Sciatic nerve (tissue), 2 donors: ENCODE results near the gene PXK. TPM values are rescaled to one million over a fixed set of nuclear protein-coding genes. Genes with fewer than 3 reads are reported as not detected.

Experiments used
- ATAC-seq: fragments of 200-7000 bp; cut with Tn5 transposase; one replicate; pipeline ENCODE4 v1.9.1; 2020; ENCODE audit warnings: mild to moderate bottlenecking, moderate library complexity
- DNase-seq: peaks from one replicate; pipeline ENCODE4 v3.0.0-alpha.2; 2020; ENCODE audit warnings: low spot score
- intact Hi-C: fragments of 100-400 bp; cut with DNase I; formaldehyde crosslinking; loops from one replicate; pipeline ENCODE4 v1.14.2; 2022
- total RNA-seq: library from RNA; stranded (reverse); fragmentation: NEBNext Ultra II Directional; extraction: Animal tissue kit (Norgen Biotek cat#: 25700); gene quantifications from one replicate; pipeline ENCODE4 v1.2.1, GENCODE V29; 2021
- donor health status: DM: no; HTN: no; CAD: no.
- donor health status: DM: no; HTN: no; CAD: no.

The PXK gene
- total RNA-seq, 1 donor from 2014 or later = 34.1 TPM

DNA sequence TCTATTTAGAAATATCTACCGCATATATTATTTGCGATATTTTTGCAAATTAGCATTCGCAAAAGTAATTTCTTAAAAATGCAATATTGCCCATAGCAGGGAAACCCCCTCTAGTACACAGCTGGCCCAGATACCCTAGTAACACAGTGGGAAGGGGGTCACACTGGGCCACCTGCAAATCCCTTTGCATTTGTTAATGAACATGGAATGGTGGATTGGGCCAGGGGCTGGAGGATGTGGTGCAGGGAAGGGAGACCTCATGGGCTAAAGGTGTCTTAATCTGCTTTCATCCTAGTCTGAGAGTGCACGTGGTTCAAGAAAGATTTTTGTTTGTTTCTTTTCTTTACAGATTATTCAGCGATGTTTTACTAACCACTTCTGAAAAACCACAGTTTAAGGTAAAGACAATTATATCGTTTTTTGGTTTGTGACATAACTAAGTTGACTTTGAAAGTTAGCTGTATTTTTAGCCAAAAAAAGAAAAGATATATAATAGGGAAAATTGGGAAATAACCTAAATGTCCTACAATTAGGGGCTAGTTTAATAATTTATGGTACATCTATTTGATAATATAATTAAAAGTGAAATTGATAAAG, 70.9 kb downstream of the PXK start:
- DNase-seq (no peak), ATAC-seq (no peak)
- intact Hi-C loops = no loop called here

GRCh38 chr3:58404396-58404795, 71.7 kb downstream of the PXK start:
- ATAC-seq (no peak), DNase-seq (no peak)
- intact Hi-C loops = no loop called here

DNA sequence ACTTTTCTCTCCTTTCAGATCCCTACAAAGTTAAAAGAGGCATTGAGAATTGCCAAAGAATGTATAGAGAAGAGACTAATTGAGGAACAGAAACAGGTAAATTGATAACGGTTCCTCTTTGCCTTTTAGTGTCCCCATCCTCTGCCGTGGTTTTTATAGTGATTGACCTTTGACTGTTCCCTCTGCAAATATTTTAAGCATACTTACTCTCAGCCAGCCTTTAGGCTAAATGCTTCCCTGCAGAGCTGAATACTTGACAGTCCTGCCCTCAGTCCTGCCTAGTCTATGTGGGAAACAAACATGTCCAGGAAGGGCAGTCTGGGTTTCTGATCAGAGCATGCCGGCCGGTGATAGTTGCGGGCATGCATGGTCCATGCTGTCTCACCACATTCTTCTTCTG, 76.2 kb downstream of the PXK start:
- intact Hi-C loops = no loop called here
- ATAC-seq (no peak), DNase-seq (no peak)

GRCh38 chr3:58409663-58410062, 77.0 kb downstream of the PXK start:
- no peak for ATAC-seq
- intact Hi-C loops = loop anchor here (10.0 kb wide), 1 partner anchor 85 kb away; no protein-coding TSS in a partner anchor
- DNase-seq = no peak

DNA sequence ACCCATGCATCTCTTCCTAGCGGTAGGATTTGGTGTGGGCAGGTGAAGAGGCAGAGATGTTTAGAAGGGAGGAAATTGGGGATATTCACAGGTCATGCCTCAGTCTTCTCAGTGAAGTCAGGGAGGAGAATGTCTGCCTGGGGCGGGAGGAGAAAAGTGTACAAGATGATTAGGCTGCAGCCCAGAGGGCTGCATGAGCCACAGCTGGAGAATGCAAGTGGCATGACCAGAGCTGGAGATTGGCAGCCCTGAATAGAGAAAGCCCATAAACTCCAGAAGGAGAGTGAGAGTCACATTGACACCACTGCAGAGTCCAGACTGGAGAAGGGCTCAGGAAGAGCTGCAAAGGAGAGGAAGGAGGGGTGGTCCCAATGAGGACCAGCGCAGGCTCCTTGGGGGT, 78.3 kb downstream of the PXK start:
- intact Hi-C loops = loop anchor here (10.0 kb wide), 1 partner anchor 86 kb away; no protein-coding TSS in a partner anchor
- ATAC-seq (no peak), DNase-seq (no peak)

- DNase-seq (no peak), ATAC-seq (no peak)
- intact Hi-C loops = loop anchor here (10.0 kb wide), 1 partner anchor 87 kb away; no protein-coding TSS in a partner anchor
Measured at GRCh38 chr3:58411851-58412830, 79.4 kb downstream of the PXK start.

- ATAC-seq (peak; percentile 70), DNase-seq (no peak)
- intact Hi-C loops = loop anchor here (10.0 kb wide), 1 partner anchor 90 kb away; no protein-coding TSS in a partner anchor
Measured at GRCh38 chr3:58414538-58415197, 82.0 kb downstream of the PXK start.

DNA sequence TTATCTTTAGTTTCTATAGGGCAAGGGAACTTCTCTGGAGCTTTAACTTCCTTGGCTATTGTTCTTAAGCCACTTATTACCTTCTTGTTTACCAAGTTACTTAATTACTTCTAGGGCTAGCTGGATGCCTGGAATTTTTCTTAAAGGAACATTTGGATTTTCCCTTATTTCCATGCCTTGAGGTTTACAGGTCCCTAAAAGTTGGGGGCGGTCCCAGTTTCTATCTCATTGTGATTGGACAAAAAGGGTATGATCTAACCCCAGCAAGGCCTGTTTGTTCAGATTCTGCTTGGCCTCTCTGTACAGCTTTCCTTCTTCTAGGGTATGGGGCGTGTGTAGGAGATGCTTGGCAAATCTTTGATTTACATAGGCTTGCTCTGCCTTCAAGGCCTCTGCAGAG, 83.5 kb downstream of the PXK start:
- no peak for ATAC-seq
- intact Hi-C loops = loop anchor here (10.0 kb wide), 1 partner anchor 91 kb away; no protein-coding TSS in a partner anchor
- DNase-seq = no peak

- ATAC-seq (no peak), DNase-seq (no peak)
- intact Hi-C loops = loop anchor here (10.0 kb wide), 1 partner anchor 92 kb away; no protein-coding TSS in a partner anchor
Measured at GRCh38 chr3:58417075-58417474, 84.4 kb downstream of the PXK start.

- no peak for DNase-seq
- no peak for ATAC-seq
- intact Hi-C loops = loop anchor here (10.0 kb wide), 1 partner anchor 93 kb away; no protein-coding TSS in a partner anchor
Measured at GRCh38 chr3:58418227-58418626, 85.5 kb downstream of the PXK start.

- DNase-seq (no peak), ATAC-seq (peak; percentile 90)
- intact Hi-C loops = loop anchor here (10.0 kb wide), 1 partner anchor 95 kb away; no protein-coding TSS in a partner anchor
Measured at GRCh38 chr3:58419780-58420507, 87.3 kb downstream of the PXK start.

DNA sequence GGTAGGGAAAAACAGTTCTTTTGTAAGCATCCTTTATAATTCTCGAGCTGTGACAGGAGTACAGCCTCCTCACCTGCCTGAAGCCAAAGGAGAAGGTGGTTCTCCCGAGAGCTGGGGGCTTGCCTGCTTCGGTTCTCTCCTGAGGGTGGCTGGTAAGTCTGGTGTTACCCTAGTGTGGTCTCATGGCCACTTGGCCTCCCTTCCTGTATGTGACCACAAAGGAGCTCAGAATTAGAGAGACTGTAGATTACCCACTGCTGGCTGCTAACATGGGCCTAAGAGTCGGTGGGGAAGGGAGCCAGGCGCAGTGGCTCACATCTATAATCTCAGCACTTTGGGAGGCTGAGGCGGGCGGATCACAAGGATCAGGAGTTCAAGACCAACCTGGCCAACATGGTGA, 88.3 kb downstream of the PXK start:
- ATAC-seq (no peak), DNase-seq (no peak)
- intact Hi-C loops = no loop called here

DNA sequence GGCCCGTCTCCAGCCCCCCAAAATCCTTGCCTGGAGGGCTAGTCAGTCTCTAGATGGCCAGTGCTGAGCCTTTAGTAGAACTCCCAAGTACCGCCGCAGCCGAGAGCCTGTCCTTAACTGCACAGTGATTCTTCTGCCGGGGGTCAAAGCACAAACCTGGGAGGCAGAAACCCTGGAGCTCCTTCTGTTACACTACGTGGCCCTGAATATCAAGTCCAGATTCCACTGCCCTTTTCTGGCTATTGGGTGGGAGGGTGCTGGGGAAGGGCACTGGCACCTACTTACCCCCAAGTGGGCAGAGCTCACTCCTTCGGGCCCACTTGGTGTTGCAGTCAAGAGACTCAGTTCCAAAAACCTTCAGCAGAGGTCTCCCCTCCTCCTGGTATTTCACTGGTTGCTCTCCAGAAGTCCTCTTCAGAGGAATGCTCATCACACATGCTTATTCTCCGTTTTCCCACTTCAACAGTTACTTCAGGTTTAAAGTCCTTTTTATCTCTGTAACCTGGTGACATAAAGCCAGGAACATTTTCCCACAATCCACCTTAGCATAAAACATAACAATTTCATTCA, 90.1 kb downstream of the PXK start:
- ATAC-seq = no peak
- intact Hi-C loops = no loop called here
- DNase-seq = no peak

DNA sequence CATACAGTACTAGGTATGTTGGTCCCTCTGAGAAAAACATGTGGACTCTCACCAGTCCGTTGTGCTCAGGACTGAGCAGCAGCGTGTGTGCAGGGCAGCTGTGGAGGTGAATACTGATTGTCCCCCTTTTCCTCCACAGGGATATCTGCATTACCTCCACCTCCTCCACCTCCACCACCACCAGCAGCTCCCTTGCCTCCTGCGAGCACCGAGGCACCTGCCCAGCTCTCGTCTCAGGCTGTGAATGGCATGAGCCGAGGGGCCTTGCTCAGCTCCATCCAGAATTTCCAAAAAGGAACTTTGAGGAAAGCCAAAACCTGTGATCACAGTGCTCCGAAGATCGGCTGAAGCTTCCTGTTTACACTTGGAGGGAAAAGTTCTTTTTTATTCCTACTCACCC, 91.9 kb downstream of the PXK start:
- intact Hi-C loops = no loop called here
- DNase-seq (no peak), ATAC-seq (no peak)

DNA sequence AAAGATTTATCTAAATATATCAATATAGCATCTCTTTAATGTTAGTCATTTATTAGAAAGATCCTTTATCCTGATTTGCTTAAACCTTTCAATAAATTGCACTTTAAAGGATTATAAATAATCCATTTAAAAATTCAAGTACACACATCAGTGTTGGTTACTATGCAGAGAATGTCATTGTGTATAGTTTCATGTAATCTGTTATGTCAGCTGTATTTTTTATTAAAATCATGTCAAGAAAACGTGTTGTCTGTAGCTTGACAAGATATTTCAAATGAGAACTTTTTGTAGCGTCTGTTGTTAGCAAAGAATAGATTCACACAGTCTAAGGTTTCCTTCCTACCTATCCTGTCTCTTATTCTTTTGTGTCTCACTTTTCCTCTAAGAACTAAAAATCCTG, 93.1 kb downstream of the PXK start:
- intact Hi-C loops = no loop called here
- no peak for ATAC-seq
- no peak for DNase-seq

GRCh38 chr3:58427661-58428361, 95.1 kb downstream of the PXK start:
- intact Hi-C loops = no loop called here
- DNase-seq (no peak), ATAC-seq (no peak)

GRCh38 chr3:58429657-58430056, 97.0 kb downstream of the PXK start:
- intact Hi-C loops = no loop called here
- no peak for DNase-seq
- no peak for ATAC-seq

- DNase-seq = no peak
- intact Hi-C loops = no loop called here
- no peak for ATAC-seq
Measured at GRCh38 chr3:58432905-58433304, 100.2 kb downstream of the PXK start.
